Panc1 (cell line): ENCODE measurements around the gene TMEM192.

Experiments used
- POLR2AphosphoS5 ChIP-seq: IDR thresholded peaks from 2 replicates; pipeline ENCODE4 v1.6.1; 2012; ENCODE audit warnings: mild to moderate bottlenecking, low read depth, low read length, moderate library complexity
- TF ChIP-seq, protein P1 (sequence below): fragments of 450-650 bp; IDR thresholded peaks from 2 replicates; pipeline ENCODE4 v1.5.1; 2017; ENCODE audit warnings: mild to moderate bottlenecking
- TF ChIP-seq, protein P2 (sequence below), 2 experiments: IDR thresholded peaks; 2 replicates each; pipeline ENCODE4 v1.6.1; 2011 to 2012; ENCODE audit warnings: low read depth in 2 of 2, control low read depth in 1 of 2, low read length in 1 of 2, mild to moderate bottlenecking in 1 of 2, moderate library complexity in 1 of 2; ENCODE audit not compliant: insufficient read depth in 1 of 2

DNA sequence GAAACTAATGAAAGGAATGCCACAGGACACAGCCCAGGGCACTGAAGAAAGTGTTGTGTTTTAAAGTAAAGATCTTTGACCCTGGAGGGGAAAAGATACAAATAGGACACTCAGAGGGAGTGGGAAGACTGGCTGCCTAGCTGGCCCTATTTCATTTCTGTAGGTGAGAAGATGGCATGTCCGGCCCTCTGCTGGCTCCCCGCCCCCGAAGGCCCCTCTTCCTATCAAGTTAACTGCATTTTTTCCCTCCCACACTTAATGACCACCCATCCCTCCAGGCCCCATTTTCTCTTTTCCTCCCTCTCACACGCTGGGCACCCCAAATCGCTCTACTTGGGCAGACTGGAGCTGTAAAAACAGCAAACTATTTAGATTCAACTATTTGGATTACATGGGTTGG, 64.5 kb downstream of the TMEM192 start:
- TF ChIP-seq, protein P1, sequence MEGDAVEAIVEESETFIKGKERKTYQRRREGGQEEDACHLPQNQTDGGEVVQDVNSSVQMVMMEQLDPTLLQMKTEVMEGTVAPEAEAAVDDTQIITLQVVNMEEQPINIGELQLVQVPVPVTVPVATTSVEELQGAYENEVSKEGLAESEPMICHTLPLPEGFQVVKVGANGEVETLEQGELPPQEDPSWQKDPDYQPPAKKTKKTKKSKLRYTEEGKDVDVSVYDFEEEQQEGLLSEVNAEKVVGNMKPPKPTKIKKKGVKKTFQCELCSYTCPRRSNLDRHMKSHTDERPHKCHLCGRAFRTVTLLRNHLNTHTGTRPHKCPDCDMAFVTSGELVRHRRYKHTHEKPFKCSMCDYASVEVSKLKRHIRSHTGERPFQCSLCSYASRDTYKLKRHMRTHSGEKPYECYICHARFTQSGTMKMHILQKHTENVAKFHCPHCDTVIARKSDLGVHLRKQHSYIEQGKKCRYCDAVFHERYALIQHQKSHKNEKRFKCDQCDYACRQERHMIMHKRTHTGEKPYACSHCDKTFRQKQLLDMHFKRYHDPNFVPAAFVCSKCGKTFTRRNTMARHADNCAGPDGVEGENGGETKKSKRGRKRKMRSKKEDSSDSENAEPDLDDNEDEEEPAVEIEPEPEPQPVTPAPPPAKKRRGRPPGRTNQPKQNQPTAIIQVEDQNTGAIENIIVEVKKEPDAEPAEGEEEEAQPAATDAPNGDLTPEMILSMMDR: no peak
- no peak for TF ChIP-seq POLR2AphosphoS5
- TF ChIP-seq, protein P2, sequence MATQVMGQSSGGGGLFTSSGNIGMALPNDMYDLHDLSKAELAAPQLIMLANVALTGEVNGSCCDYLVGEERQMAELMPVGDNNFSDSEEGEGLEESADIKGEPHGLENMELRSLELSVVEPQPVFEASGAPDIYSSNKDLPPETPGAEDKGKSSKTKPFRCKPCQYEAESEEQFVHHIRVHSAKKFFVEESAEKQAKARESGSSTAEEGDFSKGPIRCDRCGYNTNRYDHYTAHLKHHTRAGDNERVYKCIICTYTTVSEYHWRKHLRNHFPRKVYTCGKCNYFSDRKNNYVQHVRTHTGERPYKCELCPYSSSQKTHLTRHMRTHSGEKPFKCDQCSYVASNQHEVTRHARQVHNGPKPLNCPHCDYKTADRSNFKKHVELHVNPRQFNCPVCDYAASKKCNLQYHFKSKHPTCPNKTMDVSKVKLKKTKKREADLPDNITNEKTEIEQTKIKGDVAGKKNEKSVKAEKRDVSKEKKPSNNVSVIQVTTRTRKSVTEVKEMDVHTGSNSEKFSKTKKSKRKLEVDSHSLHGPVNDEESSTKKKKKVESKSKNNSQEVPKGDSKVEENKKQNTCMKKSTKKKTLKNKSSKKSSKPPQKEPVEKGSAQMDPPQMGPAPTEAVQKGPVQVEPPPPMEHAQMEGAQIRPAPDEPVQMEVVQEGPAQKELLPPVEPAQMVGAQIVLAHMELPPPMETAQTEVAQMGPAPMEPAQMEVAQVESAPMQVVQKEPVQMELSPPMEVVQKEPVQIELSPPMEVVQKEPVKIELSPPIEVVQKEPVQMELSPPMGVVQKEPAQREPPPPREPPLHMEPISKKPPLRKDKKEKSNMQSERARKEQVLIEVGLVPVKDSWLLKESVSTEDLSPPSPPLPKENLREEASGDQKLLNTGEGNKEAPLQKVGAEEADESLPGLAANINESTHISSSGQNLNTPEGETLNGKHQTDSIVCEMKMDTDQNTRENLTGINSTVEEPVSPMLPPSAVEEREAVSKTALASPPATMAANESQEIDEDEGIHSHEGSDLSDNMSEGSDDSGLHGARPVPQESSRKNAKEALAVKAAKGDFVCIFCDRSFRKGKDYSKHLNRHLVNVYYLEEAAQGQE (IDR thresholded peaks at IDR 0.05; ENCODE audit: insufficient read depth in 1 of 2, low read depth in 2 of 2, low read length in 1 of 2): no peak
